HG03460 (cell line): ENCODE measurements around the gene HOXA6.

ENCODE experiments used
- ATAC-seq: cut with Tn5 transposase; IDR thresholded peaks from one replicate; pipeline ENCODE4 v1.9.1; 2021; ENCODE audit not compliant: unreplicated experiment

HOXA6 gene

GRCh38 chr7:27185013-27185853 is 37.7 kb upstream of the HOXA6 start, which contains the start of gene HOXA11:
HOXA11 (minus strand) TSS chr7:27185232; CDS start chr7:27185144, 88 bp downstream.
- ATAC-seq, result no peak

- ATAC-seq, result no peak
Measured at GRCh38 chr7:27184337-27185012, 36.9 kb upstream of the HOXA6 start.

DNA sequence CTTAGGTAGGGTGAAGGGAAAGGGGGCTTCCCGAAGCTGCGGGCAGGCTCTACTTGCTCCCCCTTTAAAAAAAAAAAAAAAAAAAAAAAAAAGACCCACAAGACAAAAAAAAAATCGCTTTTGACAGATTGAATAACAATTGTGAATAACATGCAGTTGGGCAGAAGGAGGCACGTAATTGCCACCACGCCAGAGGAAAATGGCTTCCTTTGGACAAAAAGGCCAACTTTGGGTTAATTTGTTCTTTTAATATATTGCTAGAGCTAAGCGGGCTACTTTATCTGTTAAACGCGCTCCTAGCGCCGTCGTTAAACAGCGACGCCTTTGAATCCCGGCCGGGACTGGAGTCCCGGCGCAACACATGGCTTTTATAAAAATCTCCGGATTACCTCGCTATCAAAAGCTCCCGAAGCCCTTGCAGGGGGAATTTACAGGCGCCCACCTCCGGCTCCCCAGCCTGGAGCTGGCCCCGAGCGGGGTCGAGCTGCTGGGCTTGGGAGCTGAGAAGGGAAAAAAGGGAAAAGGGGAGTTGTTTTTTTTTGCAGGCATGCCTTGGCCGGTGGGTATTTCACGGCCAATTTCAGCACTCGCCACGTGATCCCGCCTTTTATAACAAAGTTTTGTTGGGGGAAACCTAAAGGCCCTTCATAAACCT is 36.2 kb upstream of the HOXA6 start:
- no peak for ATAC-seq

DNA sequence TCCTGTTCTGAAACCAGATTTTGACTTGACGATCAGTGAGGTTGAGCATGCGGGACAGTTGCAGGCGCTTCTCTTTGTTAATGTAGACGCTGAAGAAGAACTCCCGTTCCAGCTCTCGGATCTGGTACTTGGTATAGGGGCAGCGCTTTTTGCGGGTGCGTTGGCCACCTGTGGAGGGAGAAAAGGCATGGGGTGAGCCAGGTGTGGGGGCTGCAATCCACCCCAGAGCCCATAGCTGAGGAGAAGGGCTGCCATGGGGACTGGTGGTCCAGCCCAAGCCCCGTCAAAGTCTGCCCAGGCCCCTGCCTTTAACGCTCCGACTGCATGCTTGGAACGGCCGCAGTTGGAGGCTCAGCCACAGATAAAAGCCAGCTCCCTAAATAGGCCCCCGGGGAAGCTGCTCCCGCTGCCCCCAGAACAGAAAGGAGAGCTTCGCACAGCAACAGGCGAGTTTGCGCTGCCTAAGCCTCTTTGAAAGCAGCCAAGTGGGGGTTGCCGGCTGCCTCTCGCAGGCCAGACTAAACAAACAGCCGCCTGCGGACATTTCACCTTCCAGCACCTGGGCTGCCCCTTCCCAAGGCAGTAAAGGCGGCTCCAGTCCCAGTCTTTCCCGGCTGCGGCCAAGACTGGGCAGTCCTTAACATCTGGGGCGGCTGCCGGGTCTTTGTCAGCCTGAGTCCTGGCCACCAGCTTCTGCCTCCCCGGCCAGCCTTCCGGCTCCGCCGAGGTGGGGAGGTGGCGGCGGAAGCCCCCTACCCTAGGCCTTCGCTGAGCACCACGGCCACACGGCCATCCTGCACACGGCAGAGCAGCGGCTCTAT is 35.5 kb upstream of the HOXA6 start:
- ATAC-seq, result no peak

DNA sequence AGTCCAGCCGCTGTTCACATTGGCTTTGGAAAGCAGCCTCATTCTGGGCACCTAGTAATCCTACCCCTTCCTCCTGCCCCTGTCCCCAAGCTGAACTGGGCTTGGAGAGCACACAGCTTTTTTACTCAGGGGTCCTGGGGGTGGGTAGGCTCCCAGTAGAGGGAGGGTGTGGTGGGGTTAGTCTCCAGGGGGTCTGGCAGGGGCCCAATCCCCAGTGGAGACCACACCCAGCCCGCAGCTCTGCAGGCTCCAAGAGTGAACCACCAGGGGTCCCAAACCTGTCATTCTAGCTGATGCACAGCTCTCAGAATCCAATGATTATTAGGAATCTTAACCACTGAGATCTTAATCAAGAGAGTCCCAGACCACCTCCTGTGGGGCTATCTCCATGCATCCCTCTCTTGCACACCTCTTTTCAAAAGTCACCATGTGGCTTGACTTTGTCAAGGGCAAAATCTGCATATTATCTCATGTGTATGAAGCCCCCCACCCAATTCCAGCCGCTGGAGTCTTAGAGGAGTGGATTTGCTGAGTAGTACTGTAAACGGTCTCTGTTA is 34.8 kb upstream of the HOXA6 start:
- no peak for ATAC-seq

DNA sequence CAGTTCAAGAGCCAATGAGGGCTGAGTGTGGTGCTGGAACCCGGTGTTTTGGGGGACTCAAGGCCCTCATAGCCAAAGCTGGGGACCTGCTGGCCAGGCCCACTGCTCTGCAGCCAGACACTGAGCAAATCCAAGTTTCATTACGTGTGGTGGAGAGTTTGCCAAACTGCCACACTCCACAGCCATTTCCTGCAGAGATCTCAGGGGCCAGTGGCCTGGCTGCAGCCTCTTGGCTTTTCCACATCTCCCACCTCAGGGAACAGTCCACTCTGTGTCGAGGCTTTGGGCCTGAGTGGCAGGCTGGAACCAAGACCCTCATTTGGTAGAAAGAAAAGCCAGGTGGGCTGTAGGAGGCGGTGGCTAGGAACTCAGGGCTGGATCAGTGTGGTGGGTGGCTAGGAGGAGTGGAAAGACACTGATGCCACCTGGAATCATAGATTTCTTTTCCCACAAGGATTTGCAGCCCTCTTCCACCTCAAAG is 34.3 kb upstream of the HOXA6 start:
- no peak for ATAC-seq

DNA sequence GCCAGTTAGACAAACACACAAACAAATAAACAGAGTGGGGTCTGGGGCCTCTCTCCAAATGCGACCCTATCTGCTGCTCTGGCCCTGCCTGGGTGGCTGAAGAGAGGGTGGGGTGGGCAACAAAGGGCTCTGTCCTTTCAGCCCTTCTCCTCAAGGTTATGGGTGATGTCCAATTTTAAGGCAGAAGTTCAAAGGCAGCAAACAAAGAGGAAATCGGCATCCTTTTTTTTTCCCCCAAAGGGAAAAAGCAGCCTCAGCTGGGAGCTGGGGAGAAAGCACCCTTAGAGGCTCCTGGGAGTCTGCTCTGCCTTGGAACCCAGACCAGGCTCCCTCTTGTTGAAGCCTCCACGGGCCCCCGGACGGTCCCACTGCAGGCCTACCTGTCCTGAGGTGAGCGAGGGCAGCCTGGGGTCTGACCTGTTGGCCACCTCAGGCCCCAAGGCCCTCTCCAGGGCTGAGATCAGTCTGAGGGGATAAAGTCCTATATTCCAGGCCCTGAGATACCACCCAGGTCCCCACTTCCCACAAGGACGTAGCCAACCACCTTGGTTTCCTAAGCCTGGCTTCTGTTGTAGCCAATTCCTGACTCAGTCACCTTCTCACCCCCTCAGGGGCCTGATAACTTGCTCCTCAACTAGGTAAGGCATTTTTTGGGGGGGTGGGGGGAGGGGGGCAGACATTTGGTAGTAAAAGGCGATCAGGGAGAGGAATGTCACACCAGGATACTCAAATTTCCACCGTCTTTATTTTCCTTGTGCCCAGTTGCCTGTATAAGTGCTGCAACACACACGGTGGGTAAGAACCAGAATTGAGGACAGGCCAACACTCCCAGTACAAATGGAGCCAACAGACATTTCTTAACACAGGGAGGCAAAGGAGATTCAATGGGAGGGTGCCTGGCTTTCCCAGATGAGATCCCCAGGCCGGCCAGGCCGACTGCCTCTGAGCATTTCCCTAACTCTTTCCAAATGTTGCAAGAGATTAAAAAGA is 33.2 kb upstream of the HOXA6 start:
- no peak for ATAC-seq

DNA sequence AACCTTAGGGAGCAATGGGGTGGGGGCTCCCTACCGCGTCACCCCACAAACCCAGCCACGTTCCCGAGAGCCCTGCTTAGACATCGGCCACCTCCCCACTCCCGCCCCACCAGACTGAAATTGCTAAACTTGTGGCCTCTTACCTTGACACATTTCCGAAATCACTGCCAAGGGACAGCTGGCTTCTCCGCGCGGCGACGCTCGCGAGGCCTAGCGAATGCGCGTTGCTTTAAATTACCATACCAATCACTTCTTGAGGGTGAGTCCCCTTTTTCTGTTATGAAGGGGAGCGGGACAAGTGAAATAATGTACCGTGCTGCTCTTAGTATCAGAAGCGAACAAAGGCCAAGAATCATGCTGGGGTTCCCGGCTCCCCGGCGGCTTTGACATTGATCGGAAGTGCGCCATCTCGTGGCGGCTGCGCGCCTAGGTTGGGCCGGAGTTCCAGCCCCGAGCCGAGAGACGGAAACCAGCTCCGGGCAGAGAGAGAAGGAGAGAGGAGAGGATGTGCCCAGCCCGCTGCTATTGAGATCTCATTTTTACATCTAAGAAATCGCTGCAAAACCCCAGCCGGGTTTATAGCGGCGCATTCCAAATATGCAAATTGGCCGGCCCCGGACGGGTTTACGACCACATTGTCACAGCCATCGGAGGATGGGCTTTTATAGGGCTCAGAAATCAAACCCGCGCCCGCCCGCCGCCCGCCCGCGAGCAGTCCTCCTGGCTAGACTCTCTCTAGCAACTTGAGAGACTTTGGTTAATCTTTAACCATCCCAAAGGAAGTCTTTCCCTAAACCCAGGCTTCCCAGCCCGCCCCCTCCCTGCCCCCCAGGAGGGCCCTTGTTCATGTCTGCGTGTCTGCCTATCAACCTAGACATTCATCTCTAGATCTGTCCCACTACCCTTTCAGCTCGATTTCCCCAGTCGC is 32.2 kb upstream of the HOXA6 start:
- ATAC-seq, result no peak

GRCh38 chr7:27179030-27179429 is 31.5 kb upstream of the HOXA6 start:
- ATAC-seq, result no peak

- ATAC-seq, result no peak
Measured at GRCh38 chr7:27178366-27178765, 30.8 kb upstream of the HOXA6 start.

DNA sequence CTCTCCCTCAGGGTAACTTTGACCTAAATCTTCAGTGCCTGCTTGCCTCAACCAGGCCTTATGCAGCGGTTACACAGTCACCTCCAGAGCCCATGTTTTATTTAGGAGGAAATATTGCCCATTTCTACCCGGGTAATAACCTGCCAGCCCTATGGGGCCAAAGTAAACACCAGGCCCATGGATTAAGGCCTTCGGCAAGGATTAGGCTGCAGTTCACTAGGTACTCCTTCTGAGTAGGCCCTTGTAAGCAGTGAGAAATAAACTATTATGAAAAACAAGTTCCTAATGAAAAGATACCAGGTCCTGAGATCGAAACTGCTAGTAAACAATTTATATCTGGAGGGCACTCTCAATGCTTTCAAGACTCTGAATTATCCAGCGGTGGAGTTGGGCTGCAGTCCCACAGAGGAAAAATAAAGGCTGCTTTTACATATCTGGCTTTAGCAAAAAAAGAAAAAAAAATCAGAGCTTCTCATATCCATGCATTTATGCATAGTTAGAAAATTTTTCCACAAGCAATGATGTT is 30.3 kb upstream of the HOXA6 start:
- ATAC-seq, result no peak

DNA sequence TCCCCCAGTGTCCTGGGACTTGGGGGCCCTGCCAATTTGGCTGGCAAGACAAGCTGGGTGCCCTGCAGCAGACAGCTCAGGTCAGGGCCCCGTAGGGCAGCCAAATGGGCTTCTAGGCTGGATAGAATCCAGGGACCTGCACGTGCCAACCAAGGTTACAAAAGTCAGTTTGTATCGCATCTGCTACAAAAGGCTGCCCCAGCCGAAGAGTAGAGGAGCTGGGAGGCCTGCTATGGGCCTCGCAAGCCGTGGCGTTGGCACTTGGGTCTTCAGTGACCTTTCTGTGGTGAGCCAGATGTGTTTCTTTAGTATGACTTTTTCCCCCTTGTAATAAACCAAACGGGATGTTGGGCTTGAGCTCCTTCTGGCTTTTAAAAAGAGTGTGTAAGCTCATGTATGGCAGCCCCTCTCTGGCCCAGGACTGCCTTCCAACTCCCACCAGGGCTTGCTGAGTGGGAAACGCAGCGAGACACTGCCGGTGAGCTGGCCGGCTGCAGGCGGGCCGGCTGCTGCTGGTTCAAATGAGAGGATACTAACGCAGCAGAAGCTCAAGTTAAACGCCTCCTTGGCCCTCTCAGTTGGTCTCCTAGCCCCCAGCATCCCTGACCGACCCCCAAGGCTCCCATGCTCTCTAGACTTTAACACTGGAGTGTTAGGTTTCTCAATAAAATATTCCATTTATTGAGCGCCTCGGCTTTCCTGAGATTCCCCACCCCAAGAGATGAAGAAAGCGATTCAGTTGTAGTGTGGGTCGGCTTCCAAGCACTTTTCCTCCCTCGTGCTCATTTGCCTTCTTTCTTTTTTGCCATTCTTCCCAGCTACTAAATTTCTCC is 29.6 kb upstream of the HOXA6 start:
- ATAC-seq, result no peak

- ATAC-seq, result no peak
Measured at GRCh38 chr7:27176524-27176845, 28.9 kb upstream of the HOXA6 start.

- ATAC-seq, result no peak
Measured at GRCh38 chr7:27175626-27176523, 28.3 kb upstream of the HOXA6 start.

DNA sequence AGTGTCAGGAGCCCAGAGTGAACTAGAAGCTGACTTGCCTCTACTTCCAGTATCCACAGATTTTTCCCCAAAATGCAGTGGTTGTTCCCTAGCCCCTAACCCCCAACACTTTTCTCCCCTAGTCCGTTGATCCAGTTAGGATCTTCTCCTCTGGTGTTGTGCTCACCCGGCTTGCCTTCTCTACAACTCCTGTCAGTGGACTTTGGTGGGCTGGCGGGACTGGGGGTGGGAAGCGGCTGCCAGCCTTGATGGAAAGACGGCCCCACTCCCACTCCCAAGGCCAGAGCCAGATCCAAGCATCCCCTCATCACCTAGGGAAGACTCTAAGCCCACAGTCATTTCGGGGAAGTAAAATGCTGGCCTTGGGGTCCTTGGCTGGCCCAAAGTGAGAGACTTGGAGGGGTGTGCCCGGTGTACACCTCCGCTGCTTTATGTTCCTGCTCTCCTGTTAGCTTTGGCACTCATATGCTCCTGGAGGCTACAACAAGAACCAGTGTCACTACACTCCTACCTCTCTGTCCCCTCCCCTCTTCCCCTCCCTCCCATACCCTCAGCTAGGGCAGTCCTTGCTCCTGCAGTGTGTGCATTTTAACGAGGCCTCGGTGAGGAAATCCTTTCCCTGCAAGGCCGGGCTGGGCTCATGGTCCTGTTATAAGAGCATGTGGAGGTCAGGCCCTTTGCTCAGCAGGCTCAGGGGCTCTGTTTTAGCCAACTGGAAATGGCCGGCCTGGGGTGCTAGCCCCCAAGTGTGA is 27.5 kb upstream of the HOXA6 start:
- ATAC-seq, result no peak
